IPS-NIHi11 (cell line): Measurements from ENCODE around the gene ACTA2.

Experiments
- DNase-seq: peaks from one replicate; pipeline ENCODE4 v3.0.0; 2012; ENCODE audit warnings: mixed read lengths, low spot score

ACTA2 gene

GRCh38 chr10:88980800-88981199 lies 28.2 kb upstream of the ACTA2 start:
- no peak for DNase-seq

GRCh38 chr10:88980247-88980646 lies 27.7 kb upstream of the ACTA2 start:
- no peak for DNase-seq

GRCh38 chr10:88979603-88980002 lies 27.0 kb upstream of the ACTA2 start:
- DNase-seq, result no peak

- peak; percentile 24 for DNase-seq
Observed at GRCh38 chr10:88979153-88979562, 26.6 kb upstream of the ACTA2 start.

- no peak for DNase-seq
Observed at GRCh38 chr10:88978463-88978862, 25.9 kb upstream of the ACTA2 start.

- no peak for DNase-seq
Observed at GRCh38 chr10:88975377-88975720, 22.8 kb upstream of the ACTA2 start.

- no peak for DNase-seq
Observed at GRCh38 chr10:88974446-88975376, 22.1 kb upstream of the ACTA2 start.

GRCh38 chr10:88974012-88974411 lies 21.4 kb upstream of the ACTA2 start:
- DNase-seq, result no peak

GRCh38 chr10:88971221-88972061 lies 18.9 kb upstream of the ACTA2 start:
- DNase-seq, result no peak

- no peak for DNase-seq
Observed at GRCh38 chr10:88968391-88968790, 15.8 kb upstream of the ACTA2 start.

GRCh38 chr10:88966797-88967196 lies 14.2 kb upstream of the ACTA2 start:
- no peak for DNase-seq

GRCh38 chr10:88964869-88965415 lies 12.4 kb upstream of the ACTA2 start:
- no peak for DNase-seq

GRCh38 chr10:88964360-88964759 lies 11.8 kb upstream of the ACTA2 start:
- DNase-seq, result no peak

GRCh38 chr10:88963318-88963717 lies 10.7 kb upstream of the ACTA2 start:
- DNase-seq, result no peak

- no peak for DNase-seq
Observed at GRCh38 chr10:88962336-88962735, 9.8 kb upstream of the ACTA2 start.

GRCh38 chr10:88961266-88961665 lies 8.7 kb upstream of the ACTA2 start:
- DNase-seq, result no peak

- DNase-seq, result no peak
Observed at GRCh38 chr10:88960802-88961201, 8.2 kb upstream of the ACTA2 start.

- DNase-seq, result no peak
Observed at GRCh38 chr10:88958721-88959120, 6.1 kb upstream of the ACTA2 start.

- DNase-seq, result no peak
Observed at GRCh38 chr10:88957381-88957780, 4.8 kb upstream of the ACTA2 start.

- no peak for DNase-seq
Observed at GRCh38 chr10:88954458-88955083, 2.0 kb upstream of the ACTA2 start.

- no peak for DNase-seq
Observed at GRCh38 chr10:88953662-88954061, 1.1 kb upstream of the ACTA2 start.
